ENCODE measurements around the gene MACROD2.

The MACROD2 gene

GRCh38 chr20:15616626-15617025, 1621.3 kb downstream of the MACROD2 start:
- no peak overlapping the region for H3K4me3 ChIP-seq (ENCODE audit: low read depth, low read length)
- no peak for DNase-seq (ENCODE audit: low read depth)
- no peak for TF ChIP-seq CTCF (conservative IDR thresholded peaks at IDR 0.05; ENCODE audit: low read depth, low read length)

- no peak for DNase-seq (ENCODE audit: low read depth)
- H3K4me3 ChIP-seq (ENCODE audit: low read depth, low read length): no peak overlapping the region
- no peak for TF ChIP-seq CTCF (conservative IDR thresholded peaks at IDR 0.05; ENCODE audit: low read depth, low read length)
These were observed 1622.8 kb downstream of the MACROD2 start for GRCh38 chr20:15618110-15618509.

- TF ChIP-seq CTCF (conservative IDR thresholded peaks at IDR 0.05; ENCODE audit: low read depth, low read length): no peak
- H3K4me3 ChIP-seq (ENCODE audit: low read depth, low read length): no peak overlapping the region
These were observed 1623.6 kb downstream of the MACROD2 start for GRCh38 chr20:15618912-15619311.

GRCh38 chr20:15619341-15619740, 1624.0 kb downstream of the MACROD2 start:
- no peak for DNase-seq (ENCODE audit: low read depth)
- H3K4me3 ChIP-seq (ENCODE audit: low read depth, low read length): no peak overlapping the region

More at GRCh38 chr20:15618912-15619311, 1623.6 kb downstream of the MACROD2 start:
- DNase-seq (ENCODE audit: low read depth): no peak

GRCh38 chr20:15619816-15620215, 1624.5 kb downstream of the MACROD2 start:
- no peak overlapping the region for H3K4me3 ChIP-seq (ENCODE audit: low read depth, low read length)
- no peak for DNase-seq (ENCODE audit: low read depth)
- no peak for TF ChIP-seq CTCF (conservative IDR thresholded peaks at IDR 0.05; ENCODE audit: low read depth, low read length)

More at GRCh38 chr20:15619341-15619740, 1624.0 kb downstream of the MACROD2 start:
- TF ChIP-seq CTCF (conservative IDR thresholded peaks at IDR 0.05; ENCODE audit: low read depth, low read length): no peak

- TF ChIP-seq CTCF (conservative IDR thresholded peaks at IDR 0.05; ENCODE audit: low read depth, low read length): no peak
- no peak for DNase-seq (ENCODE audit: low read depth)
These were observed 1627.1 kb downstream of the MACROD2 start for GRCh38 chr20:15622368-15622767.

GRCh38 chr20:15623215-15623614, 1627.9 kb downstream of the MACROD2 start:
- DNase-seq (ENCODE audit: low read depth): no peak
- TF ChIP-seq CTCF (conservative IDR thresholded peaks at IDR 0.05; ENCODE audit: low read depth, low read length): no peak
- no peak overlapping the region for H3K4me3 ChIP-seq (ENCODE audit: low read depth, low read length)

More at GRCh38 chr20:15622368-15622767, 1627.1 kb downstream of the MACROD2 start:
- H3K4me3 ChIP-seq (ENCODE audit: low read depth, low read length): no peak overlapping the region
